CD4-positive, alpha-beta T cell treated with Interleukin-4 for 4 hours (primary cell): ENCODE measurements around the gene ZNF205.
"Not testable (repeated sequence)": the region's sequence is repeated elsewhere in the genome, so short reads cannot be mapped to it uniquely, and the experiment has no call there.

Source experiments
- DNase-seq: peaks from one replicate; pipeline ENCODE4 v3.0.0-alpha.2; 2020

ZNF205 gene

GRCh38 chr16:3112058-3112880 lies at the start of gene ZNF205:
Gene ZNF205 (plus strand): TSS chr16:3112586. CDS start chr16:3113431, 845 bp downstream.
- no peak for DNase-seq

- no peak for DNase-seq
Measured at GRCh38 chr16:3063625-3064386, 48.6 kb upstream of the ZNF205 start.

GRCh38 chr16:3065069-3065741 lies 47.2 kb upstream of the ZNF205 start, which contains the start of gene IL32:
Gene IL32 (plus strand): TSS chr16:3065640. CDS start chr16:3065812, 172 bp downstream.
- DNase-seq = peak; percentile 82

- DNase-seq = no peak
Measured at GRCh38 chr16:3065742-3066439, 46.5 kb upstream of the ZNF205 start.

- DNase-seq = no peak
Measured at GRCh38 chr16:3066440-3066748, 46.0 kb upstream of the ZNF205 start.

GRCh38 chr16:3068487-3068886 lies 43.9 kb upstream of the ZNF205 start:
- DNase-seq = peak; percentile 40

- not testable (repeated sequence) for DNase-seq
Measured at GRCh38 chr16:3069146-3069545, 43.2 kb upstream of the ZNF205 start.

- DNase-seq = no peak
Measured at GRCh38 chr16:3070608-3071111, 41.7 kb upstream of the ZNF205 start.

- no peak for DNase-seq
Measured at GRCh38 chr16:3071655-3072054, 40.7 kb upstream of the ZNF205 start.

- DNase-seq = not testable (repeated sequence)
Measured at GRCh38 chr16:3072148-3072547, 40.2 kb upstream of the ZNF205 start.

- DNase-seq = peak; percentile 77
Measured at GRCh38 chr16:3072576-3073263, 39.7 kb upstream of the ZNF205 start.

GRCh38 chr16:3073448-3073847 lies 38.9 kb upstream of the ZNF205 start:
- DNase-seq = no peak

- peak; percentile 94 for DNase-seq
Measured at GRCh38 chr16:3074860-3075522, 37.4 kb upstream of the ZNF205 start.

GRCh38 chr16:3075523-3075915 lies 36.9 kb upstream of the ZNF205 start:
- DNase-seq = no peak

- not testable (repeated sequence) for DNase-seq
Measured at GRCh38 chr16:3075946-3076345, 36.4 kb upstream of the ZNF205 start.

- no peak for DNase-seq
Measured at GRCh38 chr16:3076577-3076976, 35.8 kb upstream of the ZNF205 start.

- no peak for DNase-seq
Measured at GRCh38 chr16:3080024-3080423, 32.4 kb upstream of the ZNF205 start.

GRCh38 chr16:3081957-3082356 lies 30.4 kb upstream of the ZNF205 start:
- not testable (repeated sequence) for DNase-seq

GRCh38 chr16:3083408-3083807 lies 29.0 kb upstream of the ZNF205 start:
- not testable (repeated sequence) for DNase-seq

GRCh38 chr16:3084491-3084890 lies 27.9 kb upstream of the ZNF205 start:
- no peak for DNase-seq

GRCh38 chr16:3084969-3085670 lies 27.3 kb upstream of the ZNF205 start:
- no peak for DNase-seq
